Uterus (tissue), 2 donors: ENCODE measurements around the gene GNB5.

Source experiments
- CTCF ChIP-seq, 4 experiments: fragments of 200-600 bp in 2 of 4; fragments of 450-650 bp in 2 of 4; sonication (generic) in 2 of 4; IDR thresholded peaks; one replicate each; pipeline ENCODE4 v1.5.1; 2016 to 2019; ENCODE audit warnings: antibody characterized with exemption in 4 of 4, mild to moderate bottlenecking in 2 of 4, moderate library complexity in 1 of 4
- POLR2A ChIP-seq, 2 donors: fragments of 450-650 bp; IDR thresholded peaks; one replicate each; pipeline ENCODE4 v1.6.1; 2016; ENCODE audit warnings: antibody characterized with exemption in 2 of 2, mild to moderate bottlenecking in 1 of 2, moderate library complexity in 1 of 2

GRCh38 chr15:52115598-52116427 lies 75.4 kb downstream of the GNB5 start:
- TF ChIP-seq CTCF (IDR thresholded peaks at IDR 0.05) (no peak), POLR2A (IDR thresholded peaks at IDR 0.05) (no peak)
